Measurements from ENCODE around the gene YJEFN3. TPM values are rescaled to one million over a fixed set of nuclear protein-coding genes. Genes with fewer than 3 reads are reported as not detected.

YJEFN3 gene
- polyA plus RNA-seq, 2 of the 4 experiments (the other 2 are of a cell fraction): 3.2 to 7.2 TPM

DNA sequence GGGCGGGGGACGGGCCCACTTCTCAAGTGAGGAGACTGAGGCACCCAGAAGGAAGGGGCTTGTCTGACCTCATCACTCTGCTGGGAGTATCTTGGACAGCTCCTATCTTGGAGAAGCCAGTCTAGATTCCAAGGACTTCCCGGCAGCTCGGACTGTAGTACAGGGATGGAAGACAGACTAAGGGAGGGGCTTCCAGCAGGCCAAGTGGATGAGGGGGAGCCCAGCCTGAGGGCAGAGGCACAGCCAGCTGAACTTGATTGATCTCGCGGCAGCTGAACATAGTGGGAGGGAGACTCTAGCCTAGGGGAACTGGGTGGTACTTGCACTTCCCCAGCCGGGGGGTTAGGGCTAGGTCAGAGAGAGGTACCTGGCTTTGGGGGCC is 10.1 kb downstream of the YJEFN3 start (continued):
- TF ChIP-seq CEBPB (IDR thresholded peaks at IDR 0.05): no peak

DNA sequence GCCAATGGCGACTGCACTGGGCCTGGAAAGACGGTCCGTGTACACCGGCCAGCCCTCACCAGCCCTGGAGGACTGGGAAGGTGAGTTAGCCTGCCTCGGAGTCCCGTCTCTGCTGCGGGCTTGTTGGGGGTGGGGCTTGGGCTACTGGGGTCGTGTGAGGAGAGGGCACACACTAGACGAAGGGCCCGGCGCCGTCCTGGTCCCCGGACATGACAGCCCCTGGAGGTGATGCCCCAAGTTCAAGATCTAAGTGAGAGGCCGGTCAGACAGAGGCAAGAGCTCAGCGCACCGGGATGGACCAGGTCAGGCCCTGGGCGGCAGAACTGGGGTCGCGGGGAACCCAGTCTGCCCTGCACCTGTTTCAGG is 11.0 kb downstream of the YJEFN3 start:
- ChIA-PET POLR2A (no interaction called here), CTCF (no interaction called here)
- TF ChIP-seq, protein P1, sequence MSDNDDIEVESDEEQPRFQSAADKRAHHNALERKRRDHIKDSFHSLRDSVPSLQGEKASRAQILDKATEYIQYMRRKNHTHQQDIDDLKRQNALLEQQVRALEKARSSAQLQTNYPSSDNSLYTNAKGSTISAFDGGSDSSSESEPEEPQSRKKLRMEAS (IDR thresholded peaks at IDR 0.05): no peak
- TF ChIP-seq HDAC2 (IDR thresholded peaks at IDR 0.05) (no peak), MYC (IDR thresholded peaks at IDR 0.05; ENCODE audit: borderline replicate concordance, low read length) (no peak), NFE2L2 (conservative IDR thresholded peaks at IDR 0.05; ENCODE audit: low read length) (no peak), EHMT2 (IDR thresholded peaks at IDR 0.05; ENCODE audit: low read depth) (no peak), CHD4 (IDR thresholded peaks at IDR 0.05; ENCODE audit: borderline replicate concordance) (no peak), MAZ (IDR thresholded peaks at IDR 0.05; ENCODE audit: borderline replicate concordance, low read depth, low read length) (no peak), HOXA7 (CRISPR knock-in tag; IDR thresholded peaks at IDR 0.05) (no peak), KDM5A (IDR thresholded peaks at IDR 0.05) (no peak), ESRRA (IDR thresholded peaks at IDR 0.05; ENCODE audit: borderline replicate concordance, low read length) (no peak), SREBF2 (IDR thresholded peaks at IDR 0.05) (no peak), FOXS1 (CRISPR knock-in tag; IDR thresholded peaks at IDR 0.05) (no peak), CBX2 (IDR thresholded peaks at IDR 0.05; ENCODE audit: borderline replicate concordance, low read depth) (no peak), MAFK (IDR thresholded peaks at IDR 0.05; ENCODE audit: partially characterized antibody) (no peak), POLR2A (IDR thresholded peaks at IDR 0.05; ENCODE audit: low read length) (no peak), GATA3 (IDR thresholded peaks at IDR 0.05; ENCODE audit: borderline replicate concordance) (no peak), NPAS2 (CRISPR knock-in tag; IDR thresholded peaks at IDR 0.05; ENCODE audit: borderline replicate concordance) (no peak)
- TF ChIP-seq, protein P2, sequence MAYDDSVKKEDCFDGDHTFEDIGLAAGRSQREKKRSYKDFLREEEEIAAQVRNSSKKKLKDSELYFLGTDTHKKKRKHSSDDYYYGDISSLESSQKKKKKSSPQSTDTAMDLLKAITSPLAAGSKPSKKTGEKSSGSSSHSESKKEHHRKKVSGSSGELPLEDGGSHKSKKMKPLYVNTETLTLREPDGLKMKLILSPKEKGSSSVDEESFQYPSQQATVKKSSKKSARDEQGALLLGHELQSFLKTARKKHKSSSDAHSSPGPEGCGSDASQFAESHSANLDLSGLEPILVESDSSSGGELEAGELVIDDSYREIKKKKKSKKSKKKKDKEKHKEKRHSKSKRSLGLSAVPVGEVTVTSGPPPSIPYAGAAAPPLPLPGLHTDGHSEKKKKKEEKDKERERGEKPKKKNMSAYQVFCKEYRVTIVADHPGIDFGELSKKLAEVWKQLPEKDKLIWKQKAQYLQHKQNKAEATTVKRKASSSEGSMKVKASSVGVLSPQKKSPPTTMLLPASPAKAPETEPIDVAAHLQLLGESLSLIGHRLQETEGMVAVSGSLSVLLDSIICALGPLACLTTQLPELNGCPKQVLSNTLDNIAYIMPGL (CRISPR knock-in tag; IDR thresholded peaks at IDR 0.05; ENCODE audit: borderline replicate concordance): no peak
- TF ChIP-seq, protein P3, sequence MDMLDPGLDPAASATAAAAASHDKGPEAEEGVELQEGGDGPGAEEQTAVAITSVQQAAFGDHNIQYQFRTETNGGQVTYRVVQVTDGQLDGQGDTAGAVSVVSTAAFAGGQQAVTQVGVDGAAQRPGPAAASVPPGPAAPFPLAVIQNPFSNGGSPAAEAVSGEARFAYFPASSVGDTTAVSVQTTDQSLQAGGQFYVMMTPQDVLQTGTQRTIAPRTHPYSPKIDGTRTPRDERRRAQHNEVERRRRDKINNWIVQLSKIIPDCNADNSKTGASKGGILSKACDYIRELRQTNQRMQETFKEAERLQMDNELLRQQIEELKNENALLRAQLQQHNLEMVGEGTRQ (IDR thresholded peaks at IDR 0.05): no peak
- TF ChIP-seq, protein P4, sequence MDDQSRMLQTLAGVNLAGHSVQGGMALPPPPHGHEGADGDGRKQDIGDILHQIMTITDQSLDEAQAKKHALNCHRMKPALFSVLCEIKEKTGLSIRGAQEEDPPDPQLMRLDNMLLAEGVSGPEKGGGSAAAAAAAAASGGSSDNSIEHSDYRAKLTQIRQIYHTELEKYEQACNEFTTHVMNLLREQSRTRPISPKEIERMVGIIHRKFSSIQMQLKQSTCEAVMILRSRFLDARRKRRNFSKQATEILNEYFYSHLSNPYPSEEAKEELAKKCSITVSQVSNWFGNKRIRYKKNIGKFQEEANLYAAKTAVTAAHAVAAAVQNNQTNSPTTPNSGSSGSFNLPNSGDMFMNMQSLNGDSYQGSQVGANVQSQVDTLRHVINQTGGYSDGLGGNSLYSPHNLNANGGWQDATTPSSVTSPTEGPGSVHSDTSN (IDR thresholded peaks at IDR 0.05): no peak
- Histone ChIP-seq H3K27ac (no peak overlapping the region), H3K9me3 (no peaks in the 10 kb centered on the region), H3K4me3 (no peak overlapping the region), H3K4me1 (no peaks in the 10 kb centered on the region), H3K4me2 (no peak overlapping the region)
- no peak for ATAC-seq
- FAIRE-seq: no peak
- DNase-seq (ENCODE audit: low read depth in 1 of 2, low spot score in 1 of 2): no peak
- 60% methylated on average over 1 of the region's 19 CpGs for WGBS (ENCODE audit: missing lambda C conversion rate)

DNA sequence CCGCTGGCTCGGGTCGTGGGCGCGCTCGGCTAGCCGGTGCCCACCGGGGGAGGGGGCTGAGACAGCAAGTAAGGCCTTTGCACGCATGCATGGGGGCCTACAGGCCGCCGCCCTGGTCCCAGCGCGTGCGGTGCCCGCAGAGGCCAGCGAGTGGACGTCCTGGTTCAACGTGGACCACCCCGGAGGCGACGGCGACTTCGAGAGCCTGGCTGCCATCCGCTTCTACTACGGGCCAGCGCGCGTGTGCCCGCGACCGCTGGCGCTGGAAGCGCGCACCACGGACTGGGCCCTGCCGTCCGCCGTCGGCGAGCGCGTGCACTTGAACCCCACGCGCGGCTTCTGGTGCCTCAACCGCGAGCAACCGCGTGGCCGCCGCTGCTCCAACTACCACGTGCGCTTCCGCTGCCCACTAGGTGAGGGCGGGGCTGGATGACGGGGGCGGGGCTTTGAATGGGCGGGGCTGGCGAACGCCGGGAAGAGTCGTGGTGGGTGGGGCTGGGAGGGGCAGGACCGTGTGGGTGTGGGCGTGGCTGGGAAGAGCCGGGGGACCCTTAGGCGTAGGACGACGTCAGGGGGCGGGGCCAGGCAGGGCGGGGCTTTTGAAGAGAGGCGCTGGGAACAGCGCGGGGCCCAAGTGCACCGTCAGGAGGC is 11.5 kb downstream of the YJEFN3 start:
- Histone ChIP-seq H3K9me3 (no peaks in the 10 kb centered on the region), H3K4me2 (no peak overlapping the region), H3K4me1 (no peaks in the 10 kb centered on the region), H3K27ac (no peak overlapping the region), H3K4me3 (no peak overlapping the region)
- DNase-seq (ENCODE audit: low read depth in 1 of 2, low spot score in 1 of 2) (peak in 1 of 2 experiments; percentile 52), FAIRE-seq (no peak), ATAC-seq (peak in 1 of 2 experiments; percentile 35; a peak in 3 of 6 replicates)
- WGBS (ENCODE audit: missing lambda C conversion rate): 95% methylated on average over 16 of the region's 74 CpGs
- ChIA-PET POLR2A (no interaction called here), CTCF (no interaction called here)
- TF ChIP-seq GATA3 (IDR thresholded peaks at IDR 0.05; ENCODE audit: borderline replicate concordance) (no peak), NPAS2 (CRISPR knock-in tag; IDR thresholded peaks at IDR 0.05; ENCODE audit: borderline replicate concordance) (no peak), CBX2 (IDR thresholded peaks at IDR 0.05; ENCODE audit: borderline replicate concordance, low read depth) (no peak), SMC3 (IDR thresholded peaks at IDR 0.05) (no peak), HOXA7 (CRISPR knock-in tag; IDR thresholded peaks at IDR 0.05) (no peak), NFE2L2 (conservative IDR thresholded peaks at IDR 0.05; ENCODE audit: low read length) (no peak), MYC (IDR thresholded peaks at IDR 0.05; ENCODE audit: borderline replicate concordance, low read length) (no peak), RARB (CRISPR knock-in tag; IDR thresholded peaks at IDR 0.05) (no peak), FOSB (CRISPR knock-in tag; IDR thresholded peaks at IDR 0.05) (no peak), FOSL2 (IDR thresholded peaks at IDR 0.05) (no peak), FOSL2 (CRISPR knock-in tag; IDR thresholded peaks at IDR 0.05) (no peak), ZNF302 (CRISPR knock-in tag; IDR thresholded peaks at IDR 0.05) (no peak)
- TF ChIP-seq, protein P5, sequence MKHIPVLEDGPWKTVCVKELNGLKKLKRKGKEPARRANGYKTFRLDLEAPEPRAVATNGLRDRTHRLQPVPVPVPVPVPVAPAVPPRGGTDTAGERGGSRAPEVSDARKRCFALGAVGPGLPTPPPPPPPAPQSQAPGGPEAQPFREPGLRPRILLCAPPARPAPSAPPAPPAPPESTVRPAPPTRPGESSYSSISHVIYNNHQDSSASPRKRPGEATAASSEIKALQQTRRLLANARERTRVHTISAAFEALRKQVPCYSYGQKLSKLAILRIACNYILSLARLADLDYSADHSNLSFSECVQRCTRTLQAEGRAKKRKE (CRISPR knock-in tag; IDR thresholded peaks at IDR 0.05; ENCODE audit: low read depth): no peak
- TF ChIP-seq, protein P4 (IDR thresholded peaks at IDR 0.05): no peak
- TF ChIP-seq, protein P2 (CRISPR knock-in tag; IDR thresholded peaks at IDR 0.05; ENCODE audit: borderline replicate concordance): no peak

Data from A549 (cell line).